HepG2 (cell line): ENCODE results near the gene ZKSCAN2. TPM values are rescaled to one million over a fixed set of nuclear protein-coding genes. Genes with fewer than 3 reads are reported as not detected.
A peak's percentile ranks its signal among the peaks of the same experiment; 100 is the strongest.

Experiments
- BRCA1 ChIP-seq: sonication (generic); formaldehyde crosslinking; IDR thresholded peaks from 2 replicates; pipeline ENCODE4 v1.4.0; 2020; ENCODE audit warnings: missing genetic modification reagents
- CENPX ChIP-seq: sonication (generic); formaldehyde crosslinking; IDR thresholded peaks from 2 replicates; pipeline ENCODE4 v1.9.0; 2021; ENCODE audit warnings: mild to moderate bottlenecking, missing genetic modification reagents, moderate library complexity
- NR2F1 ChIP-seq, 2 experiments: fragments of 450-650 bp in 1 of 2; formaldehyde crosslinking in 1 of 2; IDR thresholded peaks; 2 replicates each; pipeline versions ENCODE4 v1.5.0 to v1.6.1; 2016 to 2020; ENCODE audit warnings: mild to moderate bottlenecking in 1 of 2, missing compliant biosample characterization in 1 of 2, missing genetic modification reagents in 1 of 2, moderate library complexity in 1 of 2
- PHF20 ChIP-seq: sonication (generic); formaldehyde crosslinking; IDR thresholded peaks from 2 replicates; pipeline ENCODE4 v1.5.0; 2020; ENCODE audit warnings: mild to moderate bottlenecking, missing genetic modification reagents
- REL ChIP-seq: sonication (generic); formaldehyde crosslinking; conservative IDR thresholded peaks from 2 replicates; pipeline ENCODE4 v1.8.0; 2022; ENCODE audit warnings: mild to moderate bottlenecking, missing genetic modification reagents, moderate library complexity
- TBX3 ChIP-seq: fragments of 450-650 bp; IDR thresholded peaks from 2 replicates; pipeline ENCODE4 v1.6.1; 2017; ENCODE audit warnings: antibody characterized with exemption, mild to moderate bottlenecking, inconsistent platforms, borderline replicate concordance
- ZBTB3 ChIP-seq: sonication (generic); formaldehyde crosslinking; IDR thresholded peaks from 2 replicates; pipeline ENCODE4 v1.4.0; 2020; ENCODE audit warnings: low read depth, mild to moderate bottlenecking, moderate library complexity, missing genetic modification reagents, borderline replicate concordance
- ZEB1 ChIP-seq: IDR thresholded peaks from 2 replicates; pipeline ENCODE4 v1.6.1; 2012; ENCODE audit warnings: mild to moderate bottlenecking, low read depth, inconsistent platforms; ENCODE audit not compliant: insufficient replicate concordance
- ZFY ChIP-seq: sonication (generic); formaldehyde crosslinking; IDR thresholded peaks from 2 replicates; pipeline ENCODE4 v1.4.0; 2020; ENCODE audit warnings: missing genetic modification reagents
- ZNF180 ChIP-seq: sonication (generic); formaldehyde crosslinking; IDR thresholded peaks from 2 replicates; pipeline ENCODE4 v1.4.0; 2020; ENCODE audit warnings: low read depth, missing genetic modification reagents, borderline replicate concordance
- ZNF383 ChIP-seq: sonication (generic); formaldehyde crosslinking; IDR thresholded peaks from 2 replicates; pipeline ENCODE4 v1.4.0; 2020; ENCODE audit warnings: missing genetic modification reagents, mild to moderate bottlenecking, borderline replicate concordance
- ZNF580 ChIP-seq: IDR thresholded peaks from 2 replicates; pipeline ENCODE4 v1.6.1; 2016; ENCODE audit warnings: low read depth, borderline replicate concordance
- polyA plus RNA-seq, 8 experiments: library from polyadenylated mRNA; depleted of rRNA in 3 of 8; stranded (reverse) in 7 of 8; unstranded in 1 of 8; fragments of >200 nt; fragmentation: Illumina TruSeq in 4 of 8; extraction: Trizol in 4 of 8; gene quantifications; 2 replicates each; pipeline versions ENCODE4 v1.2.1 to v1.2.3, GENCODE V29; 2011 to 2016; ENCODE audit warnings: low read depth in 4 of 8, missing spikeins in 1 of 8, mixed read lengths in 1 of 8; ENCODE audit not compliant: insufficient read depth in 1 of 8
- total RNA-seq, 5 experiments: library from RNA; depleted of rRNA; stranded (reverse); fragments of >200 nt; fragmentation: Illumina TruSeq; extraction: Trizol; gene quantifications; 2 replicates each; pipeline ENCODE4 v1.2.3, GENCODE V29; 2016; ENCODE audit warnings: low read depth in 1 of 5
- TF ChIP-seq, protein P1 (sequence below): sonication (generic); formaldehyde crosslinking; IDR thresholded peaks from 2 replicates; pipeline ENCODE4 v1.5.0; 2020; ENCODE audit warnings: missing genetic modification reagents
- TF ChIP-seq, protein P2 (sequence below): sonication (generic); formaldehyde crosslinking; IDR thresholded peaks from 2 replicates; pipeline ENCODE4 v1.4.0; 2020; ENCODE audit warnings: mild to moderate bottlenecking, missing genetic modification reagents
- TF ChIP-seq, protein P3 (sequence below): sonication (generic); formaldehyde crosslinking; IDR thresholded peaks from 2 replicates; pipeline ENCODE4 v1.4.0; 2020; ENCODE audit warnings: mild to moderate bottlenecking, missing genetic modification reagents
- TF ChIP-seq, protein P4 (sequence below): sonication (generic); formaldehyde crosslinking; IDR thresholded peaks from 2 replicates; pipeline ENCODE4 v1.8.0; 2022; ENCODE audit warnings: mild to moderate bottlenecking, missing genetic modification reagents

Gene ZKSCAN2
- total and polyA plus RNA-seq, 2 of the 13 experiments (the other 11 are each of a cell fraction or from before 2014, with no cell fraction given): 4.2 to 11.1 TPM

DNA sequence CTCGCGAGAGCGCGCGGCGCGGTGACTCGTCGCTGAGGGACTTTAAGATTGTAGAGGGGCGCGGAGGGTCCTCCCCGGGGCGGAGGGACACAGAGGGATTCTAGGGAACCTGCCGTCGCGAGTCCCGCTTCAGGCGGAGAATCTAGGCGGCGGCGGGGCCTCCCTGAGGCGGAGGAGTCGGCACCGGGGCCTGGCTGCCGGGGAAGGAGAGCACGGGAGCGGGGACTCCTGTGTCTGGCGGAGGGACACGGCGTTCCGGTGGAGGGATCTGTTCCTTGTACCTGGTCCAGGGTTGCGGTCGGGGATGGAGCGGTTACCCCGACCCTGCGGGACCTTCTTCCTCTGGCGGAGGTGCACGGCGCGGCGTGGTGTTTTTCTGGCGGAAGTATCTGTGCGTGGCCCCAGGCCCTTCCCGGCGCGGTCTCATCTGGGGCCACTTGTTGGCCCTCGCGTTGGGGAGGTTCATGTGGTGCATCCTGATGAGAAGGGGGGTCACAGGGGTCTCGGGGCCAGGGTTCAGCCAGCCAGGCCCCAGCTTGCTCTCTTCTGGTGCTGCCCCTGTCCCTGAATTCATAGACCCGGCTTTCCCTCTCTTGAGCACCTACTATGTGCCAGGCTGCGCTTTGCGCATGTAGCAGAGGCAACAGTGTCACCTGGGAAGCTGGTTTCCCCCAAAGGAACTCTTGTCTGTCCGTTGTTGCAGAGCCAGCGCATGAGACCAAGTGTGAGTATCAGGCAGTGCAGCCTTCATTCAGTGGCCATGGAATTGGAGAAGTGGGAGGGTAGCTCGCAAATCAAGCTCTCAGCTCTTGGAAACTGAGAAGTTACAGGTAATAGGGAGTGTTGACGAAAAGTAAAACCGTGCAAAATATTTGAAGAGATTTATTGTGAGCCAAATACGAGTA, 563 bp upstream of the ZKSCAN2 start (continued):
- 0 out of 2 replicates have a peak, but pooled peaks have one; percentile 84 for TF ChIP-seq ZNF180 (CRISPR knock-in tag)
- TF ChIP-seq REL (CRISPR knock-in tag): peak; percentile 99
- TF ChIP-seq ZBTB3 (CRISPR knock-in tag): no peak; the same call in 1 of the 2 replicates
- TF ChIP-seq TBX3: no peak
- no peak for TF ChIP-seq ZEB1
- TF ChIP-seq, protein P1, sequence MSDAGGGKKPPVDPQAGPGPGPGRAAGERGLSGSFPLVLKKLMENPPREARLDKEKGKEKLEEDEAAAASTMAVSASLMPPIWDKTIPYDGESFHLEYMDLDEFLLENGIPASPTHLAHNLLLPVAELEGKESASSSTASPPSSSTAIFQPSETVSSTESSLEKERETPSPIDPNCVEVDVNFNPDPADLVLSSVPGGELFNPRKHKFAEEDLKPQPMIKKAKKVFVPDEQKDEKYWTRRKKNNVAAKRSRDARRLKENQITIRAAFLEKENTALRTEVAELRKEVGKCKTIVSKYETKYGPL (CRISPR knock-in tag): peak; percentile 86; the same call in 1 of the 2 replicates
- TF ChIP-seq, protein P2, sequence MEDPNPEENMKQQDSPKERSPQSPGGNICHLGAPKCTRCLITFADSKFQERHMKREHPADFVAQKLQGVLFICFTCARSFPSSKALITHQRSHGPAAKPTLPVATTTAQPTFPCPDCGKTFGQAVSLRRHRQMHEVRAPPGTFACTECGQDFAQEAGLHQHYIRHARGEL (CRISPR knock-in tag): peak; percentile 63; the same call in 1 of the 2 replicates
- TF ChIP-seq CENPX (CRISPR knock-in tag): no peak
- TF ChIP-seq BRCA1 (CRISPR knock-in tag): peak; percentile 85; the same call in 1 of the 2 replicates
- TF ChIP-seq ZNF383 (CRISPR knock-in tag): no peak
- peak; percentile 89 for TF ChIP-seq ZFY (CRISPR knock-in tag)
- TF ChIP-seq, protein P3, sequence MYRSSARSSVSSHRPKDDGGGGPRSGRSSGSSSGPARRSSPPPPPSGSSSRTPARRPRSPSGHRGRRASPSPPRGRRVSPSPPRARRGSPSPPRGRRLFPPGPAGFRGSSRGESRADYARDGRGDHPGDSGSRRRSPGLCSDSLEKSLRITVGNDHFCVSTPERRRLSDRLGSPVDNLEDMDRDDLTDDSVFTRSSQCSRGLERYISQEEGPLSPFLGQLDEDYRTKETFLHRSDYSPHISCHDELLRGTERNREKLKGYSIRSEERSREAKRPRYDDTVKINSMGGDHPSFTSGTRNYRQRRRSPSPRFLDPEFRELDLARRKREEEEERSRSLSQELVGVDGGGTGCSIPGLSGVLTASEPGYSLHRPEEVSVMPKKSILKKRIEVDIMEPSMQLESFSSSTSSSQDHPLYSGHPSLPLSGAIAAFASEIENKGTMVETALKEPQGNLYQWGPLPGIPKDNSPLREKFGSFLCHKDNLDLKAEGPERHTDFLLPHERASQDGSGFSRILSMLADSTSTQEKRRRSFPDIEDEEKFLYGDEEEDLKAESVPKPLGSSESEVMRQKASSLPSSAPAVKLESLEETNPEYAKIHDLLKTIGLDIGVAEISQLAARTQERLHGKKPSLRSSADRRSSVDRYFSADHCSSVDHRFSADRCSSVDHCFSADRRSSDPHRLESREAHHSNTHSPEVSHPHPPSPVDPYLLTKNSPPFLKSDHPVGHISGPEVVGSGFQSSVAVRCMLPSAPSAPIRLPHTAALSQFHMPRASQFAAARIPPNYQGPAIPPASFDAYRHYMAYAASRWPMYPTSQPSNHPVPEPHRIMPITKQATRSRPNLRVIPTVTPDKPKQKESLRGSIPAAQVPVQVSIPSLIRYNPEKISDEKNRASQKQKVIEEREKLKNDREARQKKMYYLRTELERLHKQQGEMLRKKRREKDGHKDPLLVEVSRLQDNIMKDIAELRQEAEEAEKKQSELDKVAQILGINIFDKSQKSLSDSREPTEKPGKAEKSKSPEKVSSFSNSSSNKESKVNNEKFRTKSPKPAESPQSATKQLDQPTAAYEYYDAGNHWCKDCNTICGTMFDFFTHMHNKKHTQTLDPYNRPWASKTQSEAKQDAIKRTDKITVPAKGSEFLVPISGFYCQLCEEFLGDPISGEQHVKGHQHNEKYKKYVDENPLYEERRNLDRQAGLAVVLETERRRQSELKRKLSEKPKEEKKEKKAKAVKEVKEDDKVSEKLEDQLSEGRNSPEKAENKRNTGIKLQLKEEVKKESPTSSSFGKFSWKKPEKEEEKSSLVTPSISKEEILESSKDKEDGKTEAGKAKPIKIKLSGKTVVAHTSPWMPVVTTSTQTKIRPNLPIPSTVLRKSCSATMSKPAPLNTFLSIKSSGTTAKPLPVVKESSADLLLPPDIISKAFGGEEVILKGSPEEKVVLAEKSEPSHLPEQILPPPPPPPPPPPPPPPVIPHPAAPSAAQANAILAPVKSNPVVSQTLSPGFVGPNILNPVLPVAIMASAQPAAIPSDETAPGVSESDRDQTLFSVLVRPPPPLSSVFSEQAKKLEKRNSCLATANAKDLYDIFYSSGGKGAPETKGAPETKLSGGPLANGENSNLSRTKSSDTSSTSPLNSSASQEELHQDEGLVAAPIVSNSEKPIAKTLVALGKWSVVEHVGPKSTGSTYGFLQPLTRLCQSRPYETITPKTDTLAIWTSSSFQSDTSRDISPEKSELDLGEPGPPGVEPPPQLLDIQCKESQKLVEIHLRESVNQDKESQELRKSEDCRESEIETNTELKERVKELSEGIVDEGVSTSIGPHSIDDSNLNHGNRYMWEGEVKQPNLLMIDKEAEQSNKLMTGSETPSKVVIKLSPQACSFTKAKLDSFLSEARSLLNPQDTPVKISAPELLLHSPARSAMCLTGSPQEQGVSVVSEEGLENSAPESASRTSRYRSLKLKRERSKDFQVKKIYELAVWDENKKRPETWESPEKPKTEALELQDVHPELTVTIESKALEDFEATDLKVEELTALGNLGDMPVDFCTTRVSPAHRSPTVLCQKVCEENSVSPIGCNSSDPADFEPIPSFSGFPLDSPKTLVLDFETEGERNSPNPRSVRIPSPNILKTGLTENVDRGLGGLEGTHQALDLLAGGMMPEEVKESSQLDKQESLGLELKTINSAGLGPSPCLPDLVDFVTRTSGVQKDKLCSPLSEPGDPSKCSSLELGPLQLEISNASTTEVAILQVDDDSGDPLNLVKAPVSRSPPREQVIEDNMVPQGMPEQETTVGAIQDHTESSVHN (CRISPR knock-in tag): peak; percentile 89; the same call in 1 of the 2 replicates
- TF ChIP-seq PHF20 (CRISPR knock-in tag): peak; percentile 81
- TF ChIP-seq ZNF580 (CRISPR knock-in tag): peak; percentile 73; the same call in 1 of the 2 replicates
- TF ChIP-seq, protein P4, sequence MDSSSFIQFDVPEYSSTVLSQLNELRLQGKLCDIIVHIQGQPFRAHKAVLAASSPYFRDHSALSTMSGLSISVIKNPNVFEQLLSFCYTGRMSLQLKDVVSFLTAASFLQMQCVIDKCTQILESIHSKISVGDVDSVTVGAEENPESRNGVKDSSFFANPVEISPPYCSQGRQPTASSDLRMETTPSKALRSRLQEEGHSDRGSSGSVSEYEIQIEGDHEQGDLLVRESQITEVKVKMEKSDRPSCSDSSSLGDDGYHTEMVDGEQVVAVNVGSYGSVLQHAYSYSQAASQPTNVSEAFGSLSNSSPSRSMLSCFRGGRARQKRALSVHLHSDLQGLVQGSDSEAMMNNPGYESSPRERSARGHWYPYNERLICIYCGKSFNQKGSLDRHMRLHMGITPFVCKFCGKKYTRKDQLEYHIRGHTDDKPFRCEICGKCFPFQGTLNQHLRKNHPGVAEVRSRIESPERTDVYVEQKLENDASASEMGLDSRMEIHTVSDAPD (CRISPR knock-in tag): peak; percentile 80
- TF ChIP-seq NR2F1 (CRISPR knock-in tag; IDR thresholded peaks at IDR 0.05): peak in 1 of 2 experiments; percentile 87; a peak in 2 of 4 replicates
